Ascending aorta (tissue), 2 donors: ENCODE results near the gene SNED1. TPM values are rescaled to one million over a fixed set of nuclear protein-coding genes. Genes with fewer than 3 reads are reported as not detected.

Source experiments
- DNase-seq, 2 donors: peaks; one replicate each; pipeline ENCODE4 v3.0.0-alpha.2; 2019; ENCODE audit warnings: low spot score in 2 of 2
- H3K27ac ChIP-seq, 2 donors: fragments of 200-600 bp; sonication (generic); one replicate each; pipeline ENCODE4 v1.5.1; 2016 to 2017; ENCODE audit warnings: mild to moderate bottlenecking in 1 of 2
- H3K27me3 ChIP-seq: fragments of 200-600 bp; sonication (generic); one replicate; pipeline ENCODE4 v1.5.1; 2017
- H3K36me3 ChIP-seq, 2 donors: fragments of 200-600 bp; sonication (generic); one replicate each; pipeline ENCODE4 v1.5.1; 2016
- H3K4me1 ChIP-seq, 2 donors: fragments of 200-600 bp; sonication (generic); one replicate each; pipeline ENCODE4 v1.5.1; 2016 to 2017; ENCODE audit warnings: mild to moderate bottlenecking in 1 of 2
- H3K4me3 ChIP-seq, 2 donors: fragments of 200-600 bp; sonication (generic); one replicate each; pipeline ENCODE4 v1.5.1; 2016 to 2017; ENCODE audit warnings: mild to moderate bottlenecking in 1 of 2
- H3K9me3 ChIP-seq, 2 donors: fragments of 200-600 bp; sonication (generic); one replicate each; pipeline ENCODE4 v1.5.1; 2016
- intact Hi-C: fragments of 100-400 bp; cut with DNase I; formaldehyde crosslinking; loops from one replicate; pipeline ENCODE4 v1.15.1; 2023
- total RNA-seq: library from RNA; depleted of rRNA; stranded (reverse); fragments of >200 nt; gene quantifications from one replicate; pipeline ENCODE4 v1.1.0, GENCODE V29; 2016
- TF ChIP-seq, protein P1 (sequence below), 3 experiments: fragments of 200-600 bp in 2 of 3; fragments of 450-650 bp in 1 of 3; sonication (generic) in 2 of 3; IDR thresholded peaks; one replicate each; pipeline ENCODE4 v1.5.1; 2016 to 2019; ENCODE audit warnings: antibody characterized with exemption in 3 of 3, mild to moderate bottlenecking in 1 of 3, moderate library complexity in 1 of 3

Gene SNED1
- total RNA-seq, 1 donor from 2014 or later = 84.3 TPM

DNA sequence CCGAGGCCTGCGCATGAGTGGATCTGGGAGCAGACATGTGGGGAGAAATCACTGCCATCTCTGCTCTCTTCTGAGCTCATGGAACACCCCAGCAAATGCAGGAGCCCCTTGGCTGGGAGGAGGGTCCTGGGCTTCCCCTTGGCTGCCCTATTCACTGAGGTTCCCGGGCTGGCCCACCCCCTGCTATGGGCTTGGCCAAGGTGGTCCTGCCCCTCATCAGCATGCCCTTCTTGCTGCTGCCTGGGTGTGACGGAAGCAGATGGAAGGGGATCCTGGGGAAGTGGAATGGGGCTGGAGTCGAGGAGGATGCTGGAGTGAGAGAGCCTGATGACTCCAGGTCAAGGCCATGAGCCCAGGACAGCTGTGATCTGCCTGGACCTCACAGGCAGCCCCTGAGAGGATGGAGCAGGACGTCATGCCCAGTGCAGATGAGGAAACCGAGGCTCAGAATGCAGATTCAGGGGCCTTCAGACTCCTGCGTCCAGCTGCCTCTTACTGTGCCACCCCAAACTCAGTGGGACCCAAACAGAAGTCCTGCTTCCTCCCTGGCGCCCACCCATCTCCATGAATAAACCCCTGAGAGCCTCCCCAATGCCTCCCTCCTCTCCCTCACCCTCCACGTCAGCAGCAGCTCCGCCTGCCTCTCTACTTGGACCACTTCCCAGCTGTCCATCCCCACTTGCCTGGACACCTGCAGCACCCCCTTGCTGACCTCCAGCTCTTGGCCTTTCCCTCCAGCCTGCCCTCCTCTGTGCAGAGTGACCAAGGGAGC, 4.0 kb downstream of the SNED1 start:
- Histone ChIP-seq H3K4me1 (peaks cover 5 to 16% of the 10 kb centered on the region in 2 donors), H3K9me3 (peaks cover 12 to 31% of the 10 kb centered on the region in 2 donors), H3K36me3 (peaks cover 14 to 43% of the 10 kb centered on the region in 2 donors), H3K27ac (no peak overlapping the region), H3K4me3 (no peak overlapping the region), H3K27me3 (no peaks in the 10 kb centered on the region)
- peak in 1 of 2 donors; percentile 60 for DNase-seq
- intact Hi-C loops = no loop called here
- TF ChIP-seq, protein P1, sequence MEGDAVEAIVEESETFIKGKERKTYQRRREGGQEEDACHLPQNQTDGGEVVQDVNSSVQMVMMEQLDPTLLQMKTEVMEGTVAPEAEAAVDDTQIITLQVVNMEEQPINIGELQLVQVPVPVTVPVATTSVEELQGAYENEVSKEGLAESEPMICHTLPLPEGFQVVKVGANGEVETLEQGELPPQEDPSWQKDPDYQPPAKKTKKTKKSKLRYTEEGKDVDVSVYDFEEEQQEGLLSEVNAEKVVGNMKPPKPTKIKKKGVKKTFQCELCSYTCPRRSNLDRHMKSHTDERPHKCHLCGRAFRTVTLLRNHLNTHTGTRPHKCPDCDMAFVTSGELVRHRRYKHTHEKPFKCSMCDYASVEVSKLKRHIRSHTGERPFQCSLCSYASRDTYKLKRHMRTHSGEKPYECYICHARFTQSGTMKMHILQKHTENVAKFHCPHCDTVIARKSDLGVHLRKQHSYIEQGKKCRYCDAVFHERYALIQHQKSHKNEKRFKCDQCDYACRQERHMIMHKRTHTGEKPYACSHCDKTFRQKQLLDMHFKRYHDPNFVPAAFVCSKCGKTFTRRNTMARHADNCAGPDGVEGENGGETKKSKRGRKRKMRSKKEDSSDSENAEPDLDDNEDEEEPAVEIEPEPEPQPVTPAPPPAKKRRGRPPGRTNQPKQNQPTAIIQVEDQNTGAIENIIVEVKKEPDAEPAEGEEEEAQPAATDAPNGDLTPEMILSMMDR (IDR thresholded peaks at IDR 0.05) = no peak

GRCh38 chr2:241003047-241003360, 4.6 kb downstream of the SNED1 start:
- H3K36me3 ChIP-seq = peaks cover 14 to 43% of the 10 kb centered on the region in 2 donors
- no peak overlapping the region for H3K27ac ChIP-seq
- H3K27me3 ChIP-seq = no peaks in the 10 kb centered on the region
- peaks cover 12 to 31% of the 10 kb centered on the region in 2 donors for H3K9me3 ChIP-seq
- intact Hi-C loops = no loop called here
- H3K4me1 ChIP-seq = peaks cover 0 to 10% of the 10 kb centered on the region in 2 donors
- DNase-seq = no peak
- no peak overlapping the region for H3K4me3 ChIP-seq
- TF ChIP-seq, protein P1 (IDR thresholded peaks at IDR 0.05) = no peak

DNA sequence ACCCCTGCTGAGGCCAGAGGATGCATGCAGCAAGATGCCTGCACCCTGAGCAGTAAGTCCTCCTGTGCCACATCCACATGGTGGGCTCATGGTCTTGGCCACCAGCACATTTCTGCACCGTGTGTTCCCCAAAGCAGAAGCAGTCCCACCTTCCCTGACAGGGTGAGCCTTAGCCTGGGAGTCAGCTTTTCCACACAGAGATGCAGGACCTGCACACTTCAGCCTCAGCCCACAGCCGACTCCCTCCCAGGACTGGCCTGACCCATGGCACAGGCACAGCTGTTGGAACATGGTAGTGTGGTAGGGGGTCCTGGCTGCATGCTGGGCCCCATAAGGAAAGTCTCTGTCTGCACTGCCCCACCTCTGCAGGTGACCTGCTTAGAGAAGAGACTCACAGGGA, 5.0 kb downstream of the SNED1 start:
- Histone ChIP-seq H3K9me3 (peaks cover 12 to 31% of the 10 kb centered on the region in 2 donors), H3K4me3 (no peak overlapping the region), H3K27ac (no peak overlapping the region), H3K36me3 (peaks cover 14 to 43% of the 10 kb centered on the region in 2 donors), H3K27me3 (no peaks in the 10 kb centered on the region), H3K4me1 (peaks cover 0 to 10% of the 10 kb centered on the region in 2 donors)
- TF ChIP-seq, protein P1 (IDR thresholded peaks at IDR 0.05) = no peak
- intact Hi-C loops = no loop called here
- peak in 1 of 2 donors; percentile 48 for DNase-seq

DNA sequence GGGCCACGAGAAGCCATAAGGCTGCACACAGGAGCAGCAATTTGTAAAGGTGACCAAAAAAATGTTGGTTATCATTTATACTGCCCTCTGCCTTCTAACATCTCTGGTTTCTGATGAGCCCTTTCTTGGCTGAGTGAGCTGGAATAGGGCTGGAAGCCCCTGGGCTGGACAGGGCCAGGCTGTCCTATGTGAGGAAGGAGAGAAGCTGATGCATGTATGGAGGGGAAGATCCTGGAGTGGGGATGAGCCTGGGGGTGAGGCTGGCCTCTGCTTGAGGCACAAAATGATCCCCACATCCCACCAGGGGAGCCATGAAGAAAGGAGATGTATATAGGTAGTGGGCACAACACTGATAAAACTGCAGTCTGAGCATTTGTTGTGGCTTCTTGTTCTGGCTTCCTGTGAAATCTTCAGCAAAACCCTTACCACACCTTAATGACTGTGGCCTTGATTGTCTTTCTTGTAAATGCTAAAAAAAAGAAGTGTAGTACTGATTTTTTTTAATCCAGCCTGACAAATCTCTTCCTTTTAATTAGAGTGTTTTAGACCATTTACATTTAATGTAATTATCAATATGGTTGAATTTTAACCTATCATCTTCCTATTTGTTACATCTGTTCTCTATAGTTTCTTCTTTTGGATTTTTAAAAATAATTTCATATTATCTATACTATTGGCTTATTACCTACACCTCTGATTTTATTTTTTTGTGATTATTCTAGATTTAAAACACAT, 5.6 kb downstream of the SNED1 start:
- H3K4me3 ChIP-seq = no peak overlapping the region
- no peak overlapping the region for H3K27ac ChIP-seq
- peaks cover 12 to 31% of the 10 kb centered on the region in 2 donors for H3K9me3 ChIP-seq
- H3K27me3 ChIP-seq = no peaks in the 10 kb centered on the region
- TF ChIP-seq, protein P1 (IDR thresholded peaks at IDR 0.05) = no peak
- peaks cover 14 to 43% of the 10 kb centered on the region in 2 donors for H3K36me3 ChIP-seq
- intact Hi-C loops = no loop called here
- no peak for DNase-seq
- H3K4me1 ChIP-seq = peaks cover 0 to 11% of the 10 kb centered on the region in 2 donors

DNA sequence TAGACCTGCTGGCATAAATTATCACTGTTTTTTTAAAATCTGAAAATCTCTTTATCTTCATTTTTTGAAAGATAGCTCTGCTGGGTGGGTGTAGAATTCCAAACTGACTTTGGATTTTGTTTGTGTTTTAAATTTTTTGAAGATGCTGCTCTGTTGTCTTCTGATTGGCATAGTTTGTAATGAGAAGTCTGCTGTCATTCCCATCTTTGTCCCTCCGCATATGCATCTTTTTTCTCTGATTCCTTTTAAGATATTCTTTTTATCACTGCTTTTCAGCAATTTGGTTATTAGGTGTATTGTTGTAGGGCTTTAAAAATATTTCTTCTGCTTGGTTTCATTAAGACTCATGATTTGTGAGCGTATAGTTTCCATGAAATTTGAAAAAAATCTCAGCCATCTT, 7.2 kb downstream of the SNED1 start:
- TF ChIP-seq, protein P1 (IDR thresholded peaks at IDR 0.05) = no peak
- H3K9me3 ChIP-seq = peaks cover 12 to 31% of the 10 kb centered on the region in 2 donors
- no peak for DNase-seq
- no peaks in the 10 kb centered on the region for H3K27me3 ChIP-seq
- H3K27ac ChIP-seq = no peak overlapping the region
- H3K4me1 ChIP-seq = peaks cover 3 to 19% of the 10 kb centered on the region in 2 donors
- peaks cover 14 to 40% of the 10 kb centered on the region in 2 donors for H3K36me3 ChIP-seq
- intact Hi-C loops = no loop called here
- no peak overlapping the region for H3K4me3 ChIP-seq
